Measurements from ENCODE around the gene NTN1.

GRCh38 chr17:9142772-9143494 is 121.6 kb downstream of the NTN1 start:
- no peak for TF ChIP-seq POLR2A (IDR thresholded peaks at IDR 0.05)
- TF ChIP-seq CTCF (IDR thresholded peaks at IDR 0.05), result no peak
- no peak for TF ChIP-seq EP300 (IDR thresholded peaks at IDR 0.05)

Measured in gastroesophageal sphincter (tissue), 3 donors.